ENCODE measurements around the gene TOX2.

TOX2 gene

DNA sequence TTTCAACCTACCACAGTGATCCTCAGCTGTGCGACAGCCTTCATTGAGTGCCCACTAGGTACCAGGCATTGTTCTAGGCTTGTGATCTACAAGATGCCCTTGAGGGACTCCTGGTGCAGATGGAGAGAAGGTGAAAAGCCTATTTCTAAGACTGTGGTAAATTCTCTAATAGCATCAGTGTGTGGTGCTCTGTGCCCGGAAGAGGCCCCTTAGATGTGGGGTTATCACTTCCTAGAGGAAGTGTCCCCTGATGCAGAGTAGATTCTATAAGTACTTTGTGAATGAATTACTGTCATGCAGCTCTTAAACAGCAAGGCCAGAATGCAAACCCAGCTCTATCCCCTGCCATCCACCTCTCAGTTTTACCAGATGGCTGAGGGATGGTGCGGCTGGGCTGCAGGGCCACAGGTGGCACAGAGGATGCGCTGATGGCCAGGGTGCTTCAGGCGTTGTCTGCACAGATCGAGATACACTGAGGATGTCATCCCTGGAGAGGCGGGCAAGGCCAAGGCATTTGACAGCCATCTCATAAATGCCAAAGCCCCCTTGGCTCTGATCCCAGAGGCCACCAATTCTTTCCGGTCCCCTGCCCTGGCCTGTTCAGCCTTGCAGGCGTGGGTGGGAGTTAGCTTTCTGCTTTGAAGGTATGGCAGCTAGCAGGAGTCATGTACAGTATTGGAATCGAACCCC lies 96.7 kb downstream of the TOX2 start:
- DNase-seq (ENCODE audit: low read depth): no peak
- H3K4me3 ChIP-seq (ENCODE audit: low read depth, low read length): no peak overlapping the region

- H3K4me3 ChIP-seq (ENCODE audit: low read depth, low read length): no peak overlapping the region
- no peak for DNase-seq (ENCODE audit: low read depth)
Measured at GRCh38 chr20:44012466-44013226, 98.0 kb downstream of the TOX2 start.

DNA sequence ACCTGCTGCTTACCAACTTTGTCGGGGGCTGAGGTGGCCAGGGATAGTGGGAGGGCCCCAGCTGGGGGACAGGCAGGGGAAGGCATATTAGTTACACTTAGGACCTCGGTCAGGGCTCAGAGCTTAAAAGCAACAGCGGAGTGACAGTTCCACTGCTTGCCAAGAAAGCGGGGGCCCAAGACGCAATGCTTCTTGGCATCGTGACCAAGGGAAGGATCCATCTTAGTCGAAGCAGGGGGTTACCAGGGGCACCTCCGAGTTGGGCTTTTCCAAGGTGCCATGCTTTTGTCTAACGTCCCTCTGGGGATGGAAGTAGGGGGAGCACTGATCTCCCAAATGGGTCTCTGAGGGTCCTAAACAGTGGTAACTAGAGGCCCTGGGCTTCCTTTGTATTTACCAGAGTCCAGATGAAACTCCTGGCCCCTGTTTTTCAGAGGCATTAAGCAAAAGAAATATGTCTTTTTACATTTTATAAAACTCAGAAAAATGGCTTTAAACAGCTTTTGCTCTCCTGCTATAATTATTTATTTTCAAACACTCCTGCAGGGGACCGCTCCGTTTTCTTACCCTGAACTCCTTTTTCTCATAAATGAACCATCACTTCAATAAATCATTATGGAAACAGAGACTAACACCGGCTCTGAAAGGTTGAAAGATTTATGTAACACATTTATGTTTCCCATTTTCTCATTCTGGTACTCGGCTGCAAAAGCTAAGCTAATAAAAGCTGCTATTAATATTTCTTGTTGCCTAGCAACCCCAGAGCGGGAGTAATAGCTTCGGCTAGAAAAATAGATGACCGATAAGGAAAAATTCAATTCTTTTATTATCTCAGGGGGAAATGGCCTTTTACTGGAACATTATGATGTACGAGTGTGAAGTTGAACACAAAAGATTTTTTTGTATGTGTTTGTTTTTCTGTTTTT lies 100.4 kb downstream of the TOX2 start:
- no peak for DNase-seq (ENCODE audit: low read depth)
- H3K4me3 ChIP-seq (ENCODE audit: low read depth, low read length): no peak overlapping the region

DNA sequence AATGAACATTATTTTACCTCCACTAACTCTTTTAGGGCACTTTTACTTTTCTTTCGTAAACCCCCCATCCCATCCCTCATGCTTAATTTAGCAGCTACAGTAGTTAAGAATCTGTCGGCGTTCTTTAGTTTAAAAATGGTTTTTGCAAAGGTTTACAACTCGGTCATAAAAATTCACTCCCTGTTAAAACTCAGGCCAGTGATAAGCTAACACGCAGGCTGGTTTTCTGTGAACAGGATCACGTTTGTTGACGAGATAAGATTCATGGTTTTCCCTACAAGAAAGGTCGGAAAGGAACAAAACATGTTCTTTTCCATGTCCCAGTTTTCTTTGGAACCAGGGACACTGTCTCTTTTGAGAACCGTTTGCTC lies 101.1 kb downstream of the TOX2 start:
- DNase-seq (ENCODE audit: low read depth): no peak
- H3K4me3 ChIP-seq (ENCODE audit: low read depth, low read length): no peak overlapping the region

DNA sequence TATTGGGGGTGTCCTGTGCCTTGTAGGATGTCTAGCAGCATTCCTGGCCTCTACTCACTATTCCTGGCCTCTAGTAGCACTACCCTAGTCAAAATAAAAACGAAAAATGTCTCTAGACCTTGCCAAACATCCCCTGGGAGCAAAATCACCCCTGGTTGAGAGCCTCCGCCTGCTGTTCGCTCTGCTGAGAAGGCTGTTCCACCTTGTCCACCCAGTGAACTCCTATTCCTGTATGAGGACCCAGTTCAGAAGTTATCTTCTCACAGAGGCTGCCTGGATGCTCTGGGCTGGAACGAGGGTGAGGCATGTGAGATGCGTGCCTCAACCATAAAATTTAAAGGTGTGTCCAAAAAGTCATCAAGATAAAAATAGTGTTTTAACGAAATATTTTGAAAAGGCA lies 101.9 kb downstream of the TOX2 start:
- DNase-seq (ENCODE audit: low read depth): no peak
- H3K4me3 ChIP-seq (ENCODE audit: low read depth, low read length): no peak overlapping the region

- no peak for DNase-seq (ENCODE audit: low read depth)
- H3K4me3 ChIP-seq (ENCODE audit: low read depth, low read length): no peak overlapping the region
Measured at GRCh38 chr20:44017211-44017610, 102.6 kb downstream of the TOX2 start.

GRCh38 chr20:44017905-44018258 lies 103.2 kb downstream of the TOX2 start:
- H3K4me3 ChIP-seq (ENCODE audit: low read depth, low read length): peak overlapping the region; percentile 21

GRCh38 chr20:44018259-44018941 lies 103.7 kb downstream of the TOX2 start:
- DNase-seq (ENCODE audit: low read depth): peak; percentile 72
- peak overlapping the region; percentile 21 for H3K4me3 ChIP-seq (ENCODE audit: low read depth, low read length)

More at GRCh38 chr20:44017905-44018258, 103.2 kb downstream of the TOX2 start:
- DNase-seq (ENCODE audit: low read depth): no peak

DNA sequence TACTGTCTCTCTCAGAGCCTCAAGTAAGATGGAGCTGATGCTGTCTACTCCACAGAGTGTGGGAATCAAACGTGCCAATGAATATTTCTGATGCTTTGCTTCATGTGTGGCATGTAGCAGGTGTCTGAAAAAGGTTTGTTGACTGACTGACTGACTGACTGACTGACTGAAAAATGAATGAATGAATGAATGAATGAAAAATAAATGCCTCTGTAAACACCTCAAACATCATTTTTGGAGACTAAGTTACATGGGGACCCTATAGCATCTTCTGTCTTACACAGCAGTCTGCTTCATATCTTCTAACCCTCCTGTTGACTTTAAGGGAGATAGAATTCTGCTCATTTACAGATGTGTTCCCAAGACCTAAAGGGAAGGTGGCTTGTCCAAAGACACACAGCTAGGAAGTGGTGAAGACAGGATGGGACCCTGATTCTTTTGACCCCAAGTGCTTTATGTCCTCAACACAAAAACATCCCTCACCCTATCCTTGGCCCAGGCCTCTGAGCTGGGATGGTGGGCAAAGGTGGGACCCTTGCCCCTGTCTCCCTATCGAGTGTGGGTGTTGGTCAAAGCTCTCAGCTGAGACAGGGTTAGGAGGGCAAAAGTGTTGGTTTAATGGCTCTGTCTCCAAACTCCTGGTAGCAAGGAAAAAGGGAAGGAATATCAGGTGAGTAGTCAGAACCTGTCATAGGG lies 104.4 kb downstream of the TOX2 start:
- H3K4me3 ChIP-seq (ENCODE audit: low read depth, low read length): no peak overlapping the region
- DNase-seq (ENCODE audit: low read depth): no peak

GRCh38 chr20:44019638-44020335 lies 105.1 kb downstream of the TOX2 start:
- no peak for DNase-seq (ENCODE audit: low read depth)
- H3K4me3 ChIP-seq (ENCODE audit: low read depth, low read length): no peak overlapping the region

DNA sequence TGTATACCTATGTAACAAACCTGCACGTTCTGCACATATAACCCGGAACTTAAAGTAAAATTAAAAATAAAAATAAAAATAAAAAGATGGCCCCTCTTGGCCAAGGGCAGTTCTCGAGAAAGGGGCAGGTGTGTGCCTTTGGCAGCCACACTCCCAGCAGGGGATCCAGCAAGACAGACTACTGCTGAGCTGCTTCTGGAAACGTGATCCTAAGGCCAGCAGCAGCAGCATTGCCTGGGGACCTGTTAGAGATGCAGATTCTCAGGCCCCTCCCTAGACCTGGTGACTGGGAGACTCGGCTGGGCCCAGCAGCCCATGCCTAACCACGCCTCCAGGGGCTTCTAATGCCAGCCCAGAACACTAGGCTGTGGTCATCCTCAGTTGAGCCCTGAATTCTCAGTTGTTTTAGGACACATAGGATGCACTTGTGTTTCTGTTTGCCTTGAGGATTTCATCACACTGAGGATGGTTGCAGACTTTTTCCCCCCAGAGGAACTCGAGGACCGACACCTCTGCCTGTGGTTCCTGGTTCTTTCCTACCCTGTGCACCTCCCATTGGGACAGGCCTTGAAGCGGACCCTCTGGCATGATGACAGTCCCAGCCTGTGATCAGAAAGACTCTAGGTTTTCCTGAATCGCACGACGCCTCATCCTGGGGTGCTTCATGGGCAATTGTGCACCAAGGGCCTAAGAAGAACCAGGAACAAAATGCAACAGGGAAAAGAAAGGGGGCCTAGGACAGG lies 105.9 kb downstream of the TOX2 start:
- no peak for DNase-seq (ENCODE audit: low read depth)

DNA sequence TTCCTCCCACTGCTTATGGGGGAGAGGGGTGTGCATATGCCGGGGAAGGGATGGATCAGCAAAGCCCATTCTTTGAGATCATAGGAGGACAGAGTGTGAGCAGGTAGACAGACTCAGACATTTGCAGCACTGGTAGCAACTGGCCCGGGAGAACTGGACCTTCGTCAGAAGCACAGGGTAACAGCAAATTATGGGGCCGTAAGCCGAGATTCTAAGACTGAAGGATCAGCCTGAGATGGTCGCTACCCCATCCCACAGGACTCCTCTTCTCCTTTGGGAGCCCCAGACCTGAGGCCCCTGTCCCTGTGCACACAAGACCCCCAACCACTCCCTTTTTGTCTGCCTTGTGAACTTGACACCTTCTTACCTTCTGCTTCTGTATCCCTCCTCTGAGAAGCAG lies 106.5 kb downstream of the TOX2 start:
- no peak for DNase-seq (ENCODE audit: low read depth)

More for the DNA sequence above, 105.9 kb downstream of the TOX2 start:
- no peak overlapping the region for H3K4me3 ChIP-seq (ENCODE audit: low read depth, low read length)

GRCh38 chr20:44021900-44022299 lies 107.2 kb downstream of the TOX2 start:
- H3K4me3 ChIP-seq (ENCODE audit: low read depth, low read length): no peak overlapping the region
- DNase-seq (ENCODE audit: low read depth): no peak

More for the DNA sequence above, 106.5 kb downstream of the TOX2 start:
- H3K4me3 ChIP-seq (ENCODE audit: low read depth, low read length): no peak overlapping the region

GRCh38 chr20:44022464-44022863 lies 107.8 kb downstream of the TOX2 start:
- DNase-seq (ENCODE audit: low read depth): no peak
- no peak overlapping the region for H3K4me3 ChIP-seq (ENCODE audit: low read depth, low read length)

- H3K4me3 ChIP-seq (ENCODE audit: low read depth, low read length): no peak overlapping the region
Measured at GRCh38 chr20:44023515-44024371, 109.1 kb downstream of the TOX2 start.

GRCh38 chr20:44024820-44025580 lies 110.3 kb downstream of the TOX2 start:
- DNase-seq (ENCODE audit: low read depth): no peak
- no peak overlapping the region for H3K4me3 ChIP-seq (ENCODE audit: low read depth, low read length)

More at GRCh38 chr20:44023515-44024371, 109.1 kb downstream of the TOX2 start:
- no peak for DNase-seq (ENCODE audit: low read depth)
